Adrenal gland (tissue), 5 donors: ENCODE data around the gene TNS3.

Source experiments
- CTCF ChIP-seq, 6 experiments: fragments of 450-650 bp in 4 of 6; fragments of 200-600 bp in 2 of 6; sonication (generic) in 1 of 6; IDR thresholded peaks; 1 replicate in 5 of 6; 2 replicates in 1 of 6; pipeline versions ENCODE4 v1.5.1 to v1.8.0; 2016 to 2021; ENCODE audit warnings: antibody characterized with exemption in 6 of 6, mild to moderate bottlenecking in 2 of 6, moderate library complexity in 1 of 6
- POLR2A ChIP-seq, 2 donors: fragments of 450-650 bp; IDR thresholded peaks; one replicate each; pipeline ENCODE4 v1.6.1; 2017; ENCODE audit warnings: antibody characterized with exemption in 2 of 2, mild to moderate bottlenecking in 2 of 2, moderate library complexity in 1 of 2
- donor health status: DM: no; HTN: no; CAD: no.

- TF ChIP-seq CTCF (IDR thresholded peaks at IDR 0.05) (no peak), POLR2A (IDR thresholded peaks at IDR 0.05) (no peak)
Observed at GRCh38 chr7:47351233-47352154, 230.4 kb downstream of the TNS3 start.
